Uterus (tissue), 4 donors: ENCODE measurements around the gene PFDN4. TPM values are rescaled to one million over a fixed set of nuclear protein-coding genes. Genes with fewer than 3 reads are reported as not detected.

Experiments used
- DNase-seq, 2 donors: peaks; one replicate each; pipeline ENCODE4 v3.0.0-alpha.2; 2019 to 2020
- H3K27ac ChIP-seq, 2 donors: fragments of 200-600 bp; sonication (generic); 1 replicate in 1 of 2; 2 replicates in 1 of 2; pipeline ENCODE4 v1.5.1; 2016 to 2018
- H3K27me3 ChIP-seq, 2 donors: fragments of 200-600 bp; sonication (generic); one replicate each; pipeline ENCODE4 v1.5.1; 2018 to 2019; ENCODE audit warnings: control low read depth in 1 of 2
- H3K36me3 ChIP-seq, 2 donors: fragments of 200-600 bp; sonication (generic); one replicate each; pipeline ENCODE4 v1.5.1; 2019; ENCODE audit warnings: control low read depth in 1 of 2
- H3K4me1 ChIP-seq, 2 donors: fragments of 200-600 bp; sonication (generic); one replicate each; pipeline ENCODE4 v1.5.1; 2018 to 2019; ENCODE audit warnings: control low read depth in 1 of 2
- H3K4me3 ChIP-seq, 2 donors: fragments of 200-600 bp; sonication (generic); 1 replicate in 1 of 2; 2 replicates in 1 of 2; pipeline ENCODE4 v1.5.1; 2018 to 2019; ENCODE audit warnings: mild to moderate bottlenecking in 1 of 2
- H3K9me3 ChIP-seq, 2 donors: fragments of 200-600 bp; sonication (generic); one replicate each; pipeline ENCODE4 v1.5.1; 2019; ENCODE audit warnings: control low read depth in 1 of 2
- CTCF ChIP-seq, 4 experiments: fragments of 200-600 bp in 2 of 4; fragments of 450-650 bp in 2 of 4; sonication (generic) in 2 of 4; IDR thresholded peaks; one replicate each; pipeline ENCODE4 v1.5.1; 2016 to 2019; ENCODE audit warnings: antibody characterized with exemption in 4 of 4, mild to moderate bottlenecking in 2 of 4, moderate library complexity in 1 of 4
- POLR2A ChIP-seq, 2 donors: fragments of 450-650 bp; IDR thresholded peaks; one replicate each; pipeline ENCODE4 v1.6.1; 2016; ENCODE audit warnings: antibody characterized with exemption in 2 of 2, mild to moderate bottlenecking in 1 of 2, moderate library complexity in 1 of 2
- intact Hi-C: fragments of 100-400 bp; cut with DNase I; formaldehyde crosslinking; loops from one replicate; pipeline ENCODE4 v1.15.1; 2023; ENCODE audit warnings: low total_unique reads
- total RNA-seq, 4 donors: library from RNA; depleted of rRNA in 3 of 4; stranded (reverse); fragments of >200 nt in 3 of 4; gene quantifications; one replicate each; pipeline versions ENCODE4 v1.1.0 to v1.2.4, GENCODE V29; 2014 to 2023
- donor health status: DM: yes; HTN: yes; CAD: no.

The PFDN4 gene
- total RNA-seq, 4 donors from 2014 or later = 36.9 to 157 (median 124) TPM

- intact Hi-C loops = loop anchor here (10.0 kb wide), 1 partner anchor 107 kb away; no protein-coding TSS in a partner anchor
- TF ChIP-seq CTCF (IDR thresholded peaks at IDR 0.05) (no peak), POLR2A (IDR thresholded peaks at IDR 0.05) (no peak)
- H3K9me3 ChIP-seq = no peaks in the 10 kb centered on the region
- no peak for DNase-seq
- H3K36me3 ChIP-seq = no peaks in the 10 kb centered on the region
- H3K27me3 ChIP-seq = no peaks in the 10 kb centered on the region
- no peak overlapping the region for H3K4me3 ChIP-seq
- no peak overlapping the region for H3K27ac ChIP-seq
- no peaks in the 10 kb centered on the region for H3K4me1 ChIP-seq
Observed at GRCh38 chr20:54201268-54201846, 6.5 kb upstream of the PFDN4 start.

- DNase-seq = no peak
- TF ChIP-seq POLR2A (IDR thresholded peaks at IDR 0.05) (no peak), CTCF (IDR thresholded peaks at IDR 0.05) (no peak)
- intact Hi-C loops = loop anchor here (10.0 kb wide), 1 partner anchor 108 kb away; no protein-coding TSS in a partner anchor
- Histone ChIP-seq H3K4me3 (no peak overlapping the region), H3K27ac (no peak overlapping the region), H3K4me1 (no peaks in the 10 kb centered on the region), H3K27me3 (no peaks in the 10 kb centered on the region), H3K36me3 (no peaks in the 10 kb centered on the region), H3K9me3 (no peaks in the 10 kb centered on the region)
Observed at GRCh38 chr20:54203281-54203680, 4.6 kb upstream of the PFDN4 start.

GRCh38 chr20:54204063-54204462 lies 3.8 kb upstream of the PFDN4 start:
- Histone ChIP-seq H3K9me3 (no peaks in the 10 kb centered on the region), H3K27ac (no peak overlapping the region), H3K27me3 (no peaks in the 10 kb centered on the region), H3K36me3 (no peaks in the 10 kb centered on the region), H3K4me3 (no peak overlapping the region), H3K4me1 (no peaks in the 10 kb centered on the region)
- no peak for TF ChIP-seq POLR2A (IDR thresholded peaks at IDR 0.05)
- no peak for TF ChIP-seq CTCF (IDR thresholded peaks at IDR 0.05)
- intact Hi-C loops = loop anchor here (10.0 kb wide), 1 partner anchor 109 kb away; no protein-coding TSS in a partner anchor
- no peak for DNase-seq

- H3K9me3 ChIP-seq = no peaks in the 10 kb centered on the region
- no peaks in the 10 kb centered on the region for H3K4me1 ChIP-seq
- TF ChIP-seq CTCF (IDR thresholded peaks at IDR 0.05) (no peak), POLR2A (IDR thresholded peaks at IDR 0.05) (no peak)
- no peak overlapping the region for H3K27ac ChIP-seq
- intact Hi-C loops = loop anchor here (10.0 kb wide), 1 partner anchor 110 kb away; no protein-coding TSS in a partner anchor
- no peak overlapping the region for H3K4me3 ChIP-seq
- H3K36me3 ChIP-seq = no peaks in the 10 kb centered on the region
- no peaks in the 10 kb centered on the region for H3K27me3 ChIP-seq
- no peak for DNase-seq
Observed at GRCh38 chr20:54204481-54204880, 3.4 kb upstream of the PFDN4 start.

GRCh38 chr20:54205450-54205849 lies 2.4 kb upstream of the PFDN4 start:
- intact Hi-C loops = loop anchor here (10.0 kb wide), 1 partner anchor 111 kb away; no protein-coding TSS in a partner anchor
- Histone ChIP-seq H3K9me3 (no peaks in the 10 kb centered on the region), H3K36me3 (no peaks in the 10 kb centered on the region), H3K4me3 (no peak overlapping the region), H3K27ac (no peak overlapping the region), H3K27me3 (no peaks in the 10 kb centered on the region), H3K4me1 (no peaks in the 10 kb centered on the region)
- no peak for DNase-seq
- TF ChIP-seq CTCF (IDR thresholded peaks at IDR 0.05) = no peak
- TF ChIP-seq POLR2A (IDR thresholded peaks at IDR 0.05) = no peak
